GM23248 (cell line): ENCODE measurements around the gene NAA20. TPM values are rescaled to one million over a fixed set of nuclear protein-coding genes. Genes with fewer than 3 reads are reported as not detected.

ENCODE experiments used
- DNase-seq: peaks from one replicate; pipeline ENCODE4 v3.0.0-alpha.2; 2015
- H2AFZ ChIP-seq: fragments of 200-600 bp; sonication (generic); 2 replicates; pipeline ENCODE4 v1.6.1; 2016; ENCODE audit warnings: antibody characterized with exemption
- H3F3A ChIP-seq: fragments of 200-600 bp; sonication (generic); 2 replicates; pipeline ENCODE4 v1.6.1; 2016; ENCODE audit warnings: mild to moderate bottlenecking, antibody characterized with exemption, mixed run types; ENCODE audit not compliant: insufficient read depth
- H3K27ac ChIP-seq: fragments of 200-600 bp; sonication (generic); 2 replicates; pipeline ENCODE4 v1.5.1; 2016; ENCODE audit warnings: mild to moderate bottlenecking
- H3K27me3 ChIP-seq: fragments of 200-600 bp; sonication (generic); replicated peaks from 2 replicates; pipeline ENCODE4 v1.6.1; 2016; ENCODE audit warnings: mild to moderate bottlenecking; ENCODE audit not compliant: insufficient read depth
- H3K36me3 ChIP-seq: fragments of 200-600 bp; sonication (generic); 2 replicates; pipeline ENCODE4 v1.6.1; 2016; ENCODE audit warnings: low read depth, mild to moderate bottlenecking
- H3K4me1 ChIP-seq: fragments of 200-600 bp; sonication (generic); 2 replicates; pipeline ENCODE4 v1.6.1; 2016; ENCODE audit warnings: mild to moderate bottlenecking; ENCODE audit not compliant: insufficient read depth
- H3K4me2 ChIP-seq: fragments of 200-600 bp; sonication (generic); one replicate; pipeline ENCODE4 v1.6.1; 2016; ENCODE audit warnings: mild to moderate bottlenecking; ENCODE audit not compliant: unreplicated experiment
- H3K4me3 ChIP-seq: fragments of 200-600 bp; sonication (generic); 2 replicates; pipeline ENCODE4 v1.5.1; 2016; ENCODE audit warnings: mild to moderate bottlenecking
- H3K79me2 ChIP-seq: fragments of 200-600 bp; sonication (generic); 2 replicates; pipeline ENCODE4 v1.6.1; 2016; ENCODE audit warnings: mild to moderate bottlenecking; ENCODE audit not compliant: insufficient read depth
- H3K9ac ChIP-seq: fragments of 200-600 bp; sonication (generic); 2 replicates; pipeline ENCODE4 v1.6.1; 2016; ENCODE audit warnings: mild to moderate bottlenecking
- H3K9me2 ChIP-seq: fragments of 200-600 bp; sonication (generic); 2 replicates; pipeline ENCODE4 v1.6.1; 2016; ENCODE audit warnings: mixed run types, mild to moderate bottlenecking, moderate library complexity; ENCODE audit not compliant: insufficient read depth
- H3K9me3 ChIP-seq: fragments of 200-600 bp; sonication (generic); one replicate; pipeline ENCODE4 v1.6.1; 2017; ENCODE audit warnings: low read depth
- H4K20me1 ChIP-seq: fragments of 200-600 bp; sonication (generic); 2 replicates; pipeline ENCODE4 v1.6.0; 2016; ENCODE audit not compliant: insufficient read depth
- EZH2 ChIP-seq: fragments of 200-600 bp; sonication (generic); IDR thresholded peaks from 2 replicates; pipeline ENCODE4 v1.6.1; 2018; ENCODE audit warnings: antibody characterized with exemption, mild to moderate bottlenecking; ENCODE audit not compliant: insufficient read depth, poor library complexity, severe bottlenecking
- EZH2phosphoT487 ChIP-seq: fragments of 200-600 bp; sonication (generic); IDR thresholded peaks from 2 replicates; pipeline ENCODE4 v1.6.1; 2018; ENCODE audit warnings: antibody characterized with exemption, moderate library complexity, mild to moderate bottlenecking, low read depth; ENCODE audit not compliant: insufficient read depth
- WGBS, 2 experiments: methylation state at CpG; one replicate each; pipeline ENCODE4 v1.1.6; 2015 to 2017; ENCODE audit warnings: low lambda C conversion rate in 2 of 2, low coverage in 1 of 2; ENCODE audit errors: missing lambda C conversion rate in 2 of 2; 5-methylcytosine and 5-hydroxymethylcytosine counted together
- in situ Hi-C: fragments of 300-500 bp; cut with MboI; formaldehyde crosslinking; loops from 2 replicates; pipeline ENCODE4 v1.15.0; 2020
- polyA plus RNA-seq: library from polyadenylated mRNA; unstranded; fragments of >200 nt; fragmentation: Nextera tagmentation; extraction: Ambion mirVana; gene quantifications from 2 replicates; pipeline ENCODE4 v1.2.1, GENCODE V29; 2016
- total RNA-seq: library from RNA; depleted of rRNA; stranded (reverse); fragments of >200 nt; shearing (Covaris generic); gene quantifications from 2 replicates; pipeline ENCODE4 v1.2.3, GENCODE V29; 2014

The NAA20 gene
- total and polyA plus RNA-seq, 2 experiments from 2014 or later: 66.4 to 163 TPM

- no peaks in the 10 kb centered on the region for H3K27me3 ChIP-seq
- H2AFZ ChIP-seq: no peak overlapping the region
- in situ Hi-C loops: no loop called here
- no peak overlapping the region for H3K27ac ChIP-seq
- 87 to 95% methylated on average over 7 of the region's 7 CpGs for WGBS, 2 experiments
- no peak for DNase-seq
- TF ChIP-seq EZH2: no peak
- TF ChIP-seq EZH2phosphoT487: no peak
- H3K79me2 ChIP-seq: peaks cover 97% of the 10 kb centered on the region
- H3K9ac ChIP-seq: no peak overlapping the region
- 0 out of 2 replicates have a peak, but pooled peaks cover 8% of the 10 kb centered on the region for H4K20me1 ChIP-seq
- no peak overlapping the region for H3K4me2 ChIP-seq
- H3F3A ChIP-seq: peaks cover 23% of the 10 kb centered on the region
- H3K4me1 ChIP-seq: peaks cover 33% of the 10 kb centered on the region
- H3K4me3 ChIP-seq: no peak overlapping the region
- H3K36me3 ChIP-seq: peaks cover 7% of the 10 kb centered on the region
- no peaks in the 10 kb centered on the region for H3K9me2 ChIP-seq
- no peaks in the 10 kb centered on the region for H3K9me3 ChIP-seq
Observed at GRCh38 chr20:20021835-20022234, 4.7 kb downstream of the NAA20 start.

GRCh38 chr20:20022498-20022897 is 5.3 kb downstream of the NAA20 start:
- Histone ChIP-seq H3K9me3 (no peaks in the 10 kb centered on the region), H4K20me1 (0 out of 2 replicates have a peak, but pooled peaks cover 8% of the 10 kb centered on the region), H3K27me3 (no peaks in the 10 kb centered on the region), H3F3A (peaks cover 23% of the 10 kb centered on the region), H2AFZ (no peak overlapping the region), H3K4me3 (no peak overlapping the region), H3K4me1 (peaks cover 33% of the 10 kb centered on the region), H3K9ac (no peak overlapping the region), H3K4me2 (no peak overlapping the region), H3K27ac (0 out of 2 replicates have a peak overlapping the region, but pooled peaks have one; percentile 13), H3K79me2 (peaks cover 100% of the 10 kb centered on the region), H3K9me2 (no peaks in the 10 kb centered on the region), H3K36me3 (peaks cover 13% of the 10 kb centered on the region)
- TF ChIP-seq EZH2phosphoT487: no peak
- TF ChIP-seq EZH2: no peak
- no peak for DNase-seq
- in situ Hi-C loops: no loop called here

GRCh38 chr20:20023395-20023794 is 6.2 kb downstream of the NAA20 start:
- no peaks in the 10 kb centered on the region for H3K27me3 ChIP-seq
- TF ChIP-seq EZH2 (no peak), EZH2phosphoT487 (no peak)

GRCh38 chr20:20024942-20025341 is 7.8 kb downstream of the NAA20 start:
- in situ Hi-C loops: no loop called here
- Histone ChIP-seq H3K4me3 (no peak overlapping the region), H4K20me1 (0 out of 2 replicates have a peak, but pooled peaks cover 8% of the 10 kb centered on the region), H3K9me2 (no peaks in the 10 kb centered on the region), H3K9me3 (no peaks in the 10 kb centered on the region), H3K9ac (no peak overlapping the region; the same call in 1 of the 2 replicates), H3K27me3 (no peaks in the 10 kb centered on the region), H3K27ac (peak overlapping the region; percentile 29), H2AFZ (no peak overlapping the region), H3K36me3 (peaks cover 25% of the 10 kb centered on the region), H3K4me1 (peaks cover 14% of the 10 kb centered on the region), H3F3A (peaks cover 26% of the 10 kb centered on the region), H3K4me2 (peak overlapping the region; percentile 25), H3K79me2 (peaks cover 100% of the 10 kb centered on the region)
- DNase-seq: peak; percentile 54
- TF ChIP-seq EZH2 (no peak), EZH2phosphoT487 (no peak)

More at GRCh38 chr20:20023395-20023794, 6.2 kb downstream of the NAA20 start:
- H3K79me2 ChIP-seq: peaks cover 100% of the 10 kb centered on the region
- H3K4me2 ChIP-seq: no peak overlapping the region
- in situ Hi-C loops: no loop called here
- H3K4me3 ChIP-seq: no peak overlapping the region
- H3K9me2 ChIP-seq: no peaks in the 10 kb centered on the region
- H4K20me1 ChIP-seq: 0 out of 2 replicates have a peak, but pooled peaks cover 8% of the 10 kb centered on the region
- H3K9me3 ChIP-seq: no peaks in the 10 kb centered on the region
- H2AFZ ChIP-seq: no peak overlapping the region
- H3K27ac ChIP-seq: no peak overlapping the region
- 86 to 87% methylated on average over 3 of the region's 3 CpGs for whole genome bisulfite sequencing, 2 experiments
- no peak overlapping the region for H3K9ac ChIP-seq
- DNase-seq: no peak
- peaks cover 22% of the 10 kb centered on the region for H3K36me3 ChIP-seq
- peaks cover 23% of the 10 kb centered on the region for H3F3A ChIP-seq
- H3K4me1 ChIP-seq: peaks cover 29% of the 10 kb centered on the region

GRCh38 chr20:20027284-20027683 is 10.1 kb downstream of the NAA20 start:
- no peaks in the 10 kb centered on the region for H3K9me3 ChIP-seq
- H3K4me2 ChIP-seq: no peak overlapping the region
- H3K4me1 ChIP-seq: peaks cover 13% of the 10 kb centered on the region
- peaks cover 44% of the 10 kb centered on the region for H3K36me3 ChIP-seq
- H3K9ac ChIP-seq: no peak overlapping the region
- H4K20me1 ChIP-seq: 0 out of 2 replicates have a peak, but pooled peaks cover 8% of the 10 kb centered on the region
- no peak for TF ChIP-seq EZH2
- TF ChIP-seq EZH2phosphoT487: no peak
- no peak for DNase-seq
- H3K79me2 ChIP-seq: peaks cover 99% of the 10 kb centered on the region
- H3K27ac ChIP-seq: no peak overlapping the region
- no peaks in the 10 kb centered on the region for H3K27me3 ChIP-seq
- in situ Hi-C loops: no loop called here
- H3K4me3 ChIP-seq: no peak overlapping the region
- no peak overlapping the region for H2AFZ ChIP-seq
- 94 to 97% methylated on average over 2 of the region's 2 CpGs for WGBS, 2 experiments
- H3F3A ChIP-seq: peaks cover 45% of the 10 kb centered on the region
- H3K9me2 ChIP-seq: no peaks in the 10 kb centered on the region
